ENCODE measurements around the gene FBXL5. TPM values are rescaled to one million over a fixed set of nuclear protein-coding genes. Genes with fewer than 3 reads are reported as not detected.

The FBXL5 gene
- total RNA-seq, 1 donor from 2014 or later = 32.1 TPM

- CTCF ChIA-PET = no interaction called here
Measured at GRCh38 chr4:15562623-15563022, 92.5 kb downstream of the FBXL5 start.

GRCh38 chr4:15562114-15562513 lies 93.0 kb downstream of the FBXL5 start:
- TF ChIP-seq, protein P1, sequence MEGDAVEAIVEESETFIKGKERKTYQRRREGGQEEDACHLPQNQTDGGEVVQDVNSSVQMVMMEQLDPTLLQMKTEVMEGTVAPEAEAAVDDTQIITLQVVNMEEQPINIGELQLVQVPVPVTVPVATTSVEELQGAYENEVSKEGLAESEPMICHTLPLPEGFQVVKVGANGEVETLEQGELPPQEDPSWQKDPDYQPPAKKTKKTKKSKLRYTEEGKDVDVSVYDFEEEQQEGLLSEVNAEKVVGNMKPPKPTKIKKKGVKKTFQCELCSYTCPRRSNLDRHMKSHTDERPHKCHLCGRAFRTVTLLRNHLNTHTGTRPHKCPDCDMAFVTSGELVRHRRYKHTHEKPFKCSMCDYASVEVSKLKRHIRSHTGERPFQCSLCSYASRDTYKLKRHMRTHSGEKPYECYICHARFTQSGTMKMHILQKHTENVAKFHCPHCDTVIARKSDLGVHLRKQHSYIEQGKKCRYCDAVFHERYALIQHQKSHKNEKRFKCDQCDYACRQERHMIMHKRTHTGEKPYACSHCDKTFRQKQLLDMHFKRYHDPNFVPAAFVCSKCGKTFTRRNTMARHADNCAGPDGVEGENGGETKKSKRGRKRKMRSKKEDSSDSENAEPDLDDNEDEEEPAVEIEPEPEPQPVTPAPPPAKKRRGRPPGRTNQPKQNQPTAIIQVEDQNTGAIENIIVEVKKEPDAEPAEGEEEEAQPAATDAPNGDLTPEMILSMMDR (IDR thresholded peaks at IDR 0.05) = no peak
- H3K4me3 Mint-ChIP-seq = no peak overlapping the region
- DNase-seq (no peak), ATAC-seq (ENCODE audit: low read depth) (no peak)
- intact Hi-C loops (cut with micrococcal nuclease) = no loop called here
- POLR2A ChIA-PET = no interaction called here
- no peak overlapping the region for H3K27ac Mint-ChIP-seq
- H3K27me3 Mint-ChIP-seq = no peaks in the 10 kb centered on the region
- peaks cover 15% of the 10 kb centered on the region for H3K36me3 Mint-ChIP-seq (ENCODE audit: low read depth)
- no peaks in the 10 kb centered on the region for H3K9me3 Mint-ChIP-seq
- CTCF ChIA-PET = no interaction called here
- H3K4me1 Mint-ChIP-seq = peaks cover 13% of the 10 kb centered on the region

More at GRCh38 chr4:15562623-15563022, 92.5 kb downstream of the FBXL5 start:
- H3K36me3 Mint-ChIP-seq (ENCODE audit: low read depth) = peaks cover 18% of the 10 kb centered on the region
- H3K4me1 Mint-ChIP-seq = peaks cover 13% of the 10 kb centered on the region
- no peak overlapping the region for H3K27ac Mint-ChIP-seq
- H3K9me3 Mint-ChIP-seq = no peaks in the 10 kb centered on the region
- intact Hi-C loops (cut with micrococcal nuclease) = no loop called here
- TF ChIP-seq, protein P1 (IDR thresholded peaks at IDR 0.05) = no peak
- ATAC-seq (ENCODE audit: low read depth) (no peak), DNase-seq (no peak)
- POLR2A ChIA-PET = no interaction called here
- no peaks in the 10 kb centered on the region for H3K27me3 Mint-ChIP-seq
- H3K4me3 Mint-ChIP-seq = no peak overlapping the region

DNA sequence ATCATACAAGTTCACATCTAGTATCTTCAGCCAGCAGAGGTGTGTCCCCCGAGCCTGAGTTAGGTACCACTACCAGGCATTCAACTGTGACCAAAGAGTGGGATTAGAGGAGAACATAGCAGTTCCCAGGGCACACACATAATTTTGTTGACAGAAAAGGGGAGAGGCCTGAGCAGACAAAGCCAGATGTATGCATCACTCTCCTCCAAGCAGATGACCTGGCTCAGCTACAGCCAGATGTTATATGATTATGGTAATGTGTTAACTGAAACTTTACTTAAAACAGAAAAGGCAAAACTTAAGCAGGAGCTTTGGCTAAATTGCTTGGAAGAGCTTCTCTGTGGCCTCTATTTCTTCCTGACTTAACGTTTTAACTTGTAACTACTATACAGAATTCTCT lies 96.6 kb downstream of the FBXL5 start:
- Mint-ChIP-seq H3K4me3 (no peak overlapping the region), H3K4me1 (peaks cover 13% of the 10 kb centered on the region), H3K36me3 (ENCODE audit: low read depth) (peaks cover 4% of the 10 kb centered on the region), H3K27ac (no peak overlapping the region), H3K27me3 (no peaks in the 10 kb centered on the region), H3K9me3 (no peaks in the 10 kb centered on the region)
- DNase-seq (no peak), ATAC-seq (ENCODE audit: low read depth) (no peak)
- intact Hi-C loops (cut with micrococcal nuclease) = no loop called here
- TF ChIP-seq, protein P1 (IDR thresholded peaks at IDR 0.05) = no peak
- ChIA-PET CTCF (no interaction called here), POLR2A (no interaction called here)

- no peak overlapping the region for H3K27ac Mint-ChIP-seq
Measured at GRCh38 chr4:15557786-15558550, 97.2 kb downstream of the FBXL5 start.

DNA sequence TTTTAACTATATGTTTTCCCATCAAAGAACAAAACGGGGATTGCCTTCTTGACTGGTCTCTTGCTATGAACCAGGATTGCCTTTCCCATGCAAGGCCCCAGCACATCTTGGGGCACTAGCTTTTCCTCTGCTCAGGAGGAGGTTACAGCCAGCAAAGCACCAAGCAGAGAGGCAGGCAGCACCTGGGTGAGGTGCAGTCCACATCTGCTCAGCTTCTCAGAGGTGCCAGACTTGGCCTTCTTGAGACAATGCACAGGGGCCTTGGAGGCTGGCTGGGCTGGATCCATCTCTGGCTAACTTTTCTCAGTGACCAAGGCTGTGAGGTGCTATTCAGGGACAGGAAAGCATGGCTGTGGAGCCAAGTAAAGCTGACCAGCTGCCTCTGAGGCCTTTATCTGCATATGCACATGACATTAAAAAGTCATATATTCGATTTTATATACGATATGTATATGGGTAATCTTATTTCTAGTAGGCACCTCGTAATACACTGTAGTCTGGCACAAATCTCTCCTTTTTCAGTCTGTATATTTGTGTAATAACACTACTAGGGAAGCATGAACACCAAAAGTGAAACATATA lies 98.6 kb downstream of the FBXL5 start:
- Mint-ChIP-seq H3K27ac (no peak overlapping the region), H3K9me3 (no peaks in the 10 kb centered on the region), H3K4me1 (peaks cover 8% of the 10 kb centered on the region), H3K36me3 (ENCODE audit: low read depth) (no peaks in the 10 kb centered on the region), H3K4me3 (no peak overlapping the region), H3K27me3 (no peaks in the 10 kb centered on the region)
- POLR2A ChIA-PET = no interaction called here
- no peak for DNase-seq
- CTCF ChIA-PET = no interaction called here
- no peak for ATAC-seq (ENCODE audit: low read depth)
- TF ChIP-seq, protein P1 (IDR thresholded peaks at IDR 0.05) = no peak
- intact Hi-C loops (cut with micrococcal nuclease) = no loop called here

More at GRCh38 chr4:15557786-15558550, 97.2 kb downstream of the FBXL5 start:
- TF ChIP-seq, protein P1 (IDR thresholded peaks at IDR 0.05) = no peak
- H3K4me3 Mint-ChIP-seq = no peak overlapping the region
- no peaks in the 10 kb centered on the region for H3K9me3 Mint-ChIP-seq
- POLR2A ChIA-PET = no interaction called here
- CTCF ChIA-PET = no interaction called here
- DNase-seq (no peak), ATAC-seq (ENCODE audit: low read depth) (no peak)
- H3K36me3 Mint-ChIP-seq (ENCODE audit: low read depth) = peaks cover 2% of the 10 kb centered on the region
- H3K27me3 Mint-ChIP-seq = no peaks in the 10 kb centered on the region
- intact Hi-C loops (cut with micrococcal nuclease) = no loop called here
- peaks cover 13% of the 10 kb centered on the region for H3K4me1 Mint-ChIP-seq

Other genes starting within 250 kb of the FBXL5 start
- not detected in 2 replicates for gene C1QTNF7, start 227.3 kb downstream of the FBXL5 start, total RNA-seq
- not detected in 2 replicates for gene CC2D2A, start 185.5 kb downstream of the FBXL5 start, total RNA-seq
- 9.1 and 11.3 TPM in 2 replicates for gene FAM200B, start 26.5 kb upstream of the FBXL5 start, total RNA-seq
- gene BST1, start 47.7 kb upstream of the FBXL5 start, total RNA-seq = 0.49 TPM in 1 of 2 replicates, not detected in the other
- 5.0 and 5.8 TPM in 2 replicates for gene CD38, start 123.0 kb upstream of the FBXL5 start, total RNA-seq

Measured in activated B cell treated with CpG ODN at 0.5 μM for 24 hours (primary cell).